ENCODE measurements around the gene FAU.

Gene FAU

GRCh38 chr11:65107078-65107477 is 14.9 kb downstream of the FAU start:
- DNase-seq: no peak

GRCh38 chr11:65104628-65105027 is 17.3 kb downstream of the FAU start:
- no peak for DNase-seq

- DNase-seq: no peak
Measured at GRCh38 chr11:65103476-65103875, 18.5 kb downstream of the FAU start.

- DNase-seq: no peak
Measured at GRCh38 chr11:65102142-65103095, 19.5 kb downstream of the FAU start.

- DNase-seq: no peak
Measured at GRCh38 chr11:65100674-65101350, 21.1 kb downstream of the FAU start.

GRCh38 chr11:65096926-65097325 is 25.0 kb downstream of the FAU start:
- no peak for DNase-seq

GRCh38 chr11:65095974-65096806 is 25.7 kb downstream of the FAU start, which contains the start of gene VPS51:
TSS of gene VPS51 (plus strand) at chr11:65096214. CDS start at chr11:65096251, 37 bp downstream.
- DNase-seq: peak; percentile 90 to 95

GRCh38 chr11:65095427-65095826 is 26.5 kb downstream of the FAU start:
- no peak for DNase-seq

GRCh38 chr11:65090628-65091027 is 31.3 kb downstream of the FAU start:
- DNase-seq: no peak

- no peak for DNase-seq
Measured at GRCh38 chr11:65089621-65090020, 32.3 kb downstream of the FAU start.

GRCh38 chr11:65087827-65088226 is 34.1 kb downstream of the FAU start:
- DNase-seq: no peak

- no peak for DNase-seq
Measured at GRCh38 chr11:65087216-65087615, 34.7 kb downstream of the FAU start.

- no peak for DNase-seq
Measured at GRCh38 chr11:65086809-65087208, 35.1 kb downstream of the FAU start.

GRCh38 chr11:65085446-65085845 is 36.5 kb downstream of the FAU start:
- no peak for DNase-seq

- no peak for DNase-seq
Measured at GRCh38 chr11:65084598-65085375, 37.1 kb downstream of the FAU start.

- peak; percentile 90 to 98 for DNase-seq
Measured at GRCh38 chr11:65083834-65084597, 37.9 kb downstream of the FAU start, which contains the start of the genes CDCA5 and ZFPL1. TSS of gene CDCA5 (minus strand) at chr11:65084040. CDS start at chr11:65083978, 62 bp downstream. TSS of gene ZFPL1 (plus strand) at chr11:65084222. CDS start at chr11:65084699, 477 bp downstream.

- DNase-seq: no peak
Measured at GRCh38 chr11:65083134-65083833, 38.6 kb downstream of the FAU start.

GRCh38 chr11:65078786-65079342 is 43.1 kb downstream of the FAU start:
- no peak for DNase-seq

GRCh38 chr11:65078151-65078550 is 43.8 kb downstream of the FAU start:
- DNase-seq: peak; percentile 28 to 80

- DNase-seq: peak in 1 of 2 experiments; percentile 21
Measured at GRCh38 chr11:65077451-65077850, 44.5 kb downstream of the FAU start.

Measured in NCI-H526 (cell line).